OCI-LY3 (cell line): Measurements from ENCODE around the gene CXorf38.

Experiments
- EZH2phosphoT487 ChIP-seq: fragments of 200-600 bp; shearing (Covaris generic); IDR thresholded peaks from 2 replicates; pipeline ENCODE4 v1.6.1; 2018; ENCODE audit warnings: antibody characterized with exemption, mixed run types, low read depth
- TF ChIP-seq, protein P1 (sequence below): fragments of 200-600, 300-600 bp; sonication (generic); IDR thresholded peaks from 2 replicates; pipeline ENCODE4 v1.5.1; 2014; ENCODE audit warnings: antibody characterized with exemption, low read length, low read depth

GRCh38 chrX:40652664-40653063, 5.3 kb upstream of the CXorf38 start:
- TF ChIP-seq, protein P1, sequence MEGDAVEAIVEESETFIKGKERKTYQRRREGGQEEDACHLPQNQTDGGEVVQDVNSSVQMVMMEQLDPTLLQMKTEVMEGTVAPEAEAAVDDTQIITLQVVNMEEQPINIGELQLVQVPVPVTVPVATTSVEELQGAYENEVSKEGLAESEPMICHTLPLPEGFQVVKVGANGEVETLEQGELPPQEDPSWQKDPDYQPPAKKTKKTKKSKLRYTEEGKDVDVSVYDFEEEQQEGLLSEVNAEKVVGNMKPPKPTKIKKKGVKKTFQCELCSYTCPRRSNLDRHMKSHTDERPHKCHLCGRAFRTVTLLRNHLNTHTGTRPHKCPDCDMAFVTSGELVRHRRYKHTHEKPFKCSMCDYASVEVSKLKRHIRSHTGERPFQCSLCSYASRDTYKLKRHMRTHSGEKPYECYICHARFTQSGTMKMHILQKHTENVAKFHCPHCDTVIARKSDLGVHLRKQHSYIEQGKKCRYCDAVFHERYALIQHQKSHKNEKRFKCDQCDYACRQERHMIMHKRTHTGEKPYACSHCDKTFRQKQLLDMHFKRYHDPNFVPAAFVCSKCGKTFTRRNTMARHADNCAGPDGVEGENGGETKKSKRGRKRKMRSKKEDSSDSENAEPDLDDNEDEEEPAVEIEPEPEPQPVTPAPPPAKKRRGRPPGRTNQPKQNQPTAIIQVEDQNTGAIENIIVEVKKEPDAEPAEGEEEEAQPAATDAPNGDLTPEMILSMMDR = no peak
- no peak for TF ChIP-seq EZH2phosphoT487
